Measurements from ENCODE around the gene DCUN1D2.

DCUN1D2 gene

GRCh38 chr13:113407103-113407530, 83.4 kb downstream of the DCUN1D2 start:
- DNase-seq (ENCODE audit: low spot score) = no peak

GRCh38 chr13:113406321-113407102, 84.0 kb downstream of the DCUN1D2 start:
- no peak for DNase-seq (ENCODE audit: low spot score)

Measured in hematopoietic multipotent progenitor cell treated with erythropoietin and hydrocortisone succinate and interleukin-3 and kit ligand, for 17 days (in vitro differentiated cells).